Measurements from ENCODE around the gene SEC31A.

Gene SEC31A

GRCh38 chr4:82798168-82799005 lies 92.6 kb downstream of the SEC31A start, which contains the start of gene SCD5:
TSS of gene SCD5 (minus strand) at chr4:82798796. CDS start at chr4:82798537, 259 bp downstream.
- TF ChIP-seq, protein P1, sequence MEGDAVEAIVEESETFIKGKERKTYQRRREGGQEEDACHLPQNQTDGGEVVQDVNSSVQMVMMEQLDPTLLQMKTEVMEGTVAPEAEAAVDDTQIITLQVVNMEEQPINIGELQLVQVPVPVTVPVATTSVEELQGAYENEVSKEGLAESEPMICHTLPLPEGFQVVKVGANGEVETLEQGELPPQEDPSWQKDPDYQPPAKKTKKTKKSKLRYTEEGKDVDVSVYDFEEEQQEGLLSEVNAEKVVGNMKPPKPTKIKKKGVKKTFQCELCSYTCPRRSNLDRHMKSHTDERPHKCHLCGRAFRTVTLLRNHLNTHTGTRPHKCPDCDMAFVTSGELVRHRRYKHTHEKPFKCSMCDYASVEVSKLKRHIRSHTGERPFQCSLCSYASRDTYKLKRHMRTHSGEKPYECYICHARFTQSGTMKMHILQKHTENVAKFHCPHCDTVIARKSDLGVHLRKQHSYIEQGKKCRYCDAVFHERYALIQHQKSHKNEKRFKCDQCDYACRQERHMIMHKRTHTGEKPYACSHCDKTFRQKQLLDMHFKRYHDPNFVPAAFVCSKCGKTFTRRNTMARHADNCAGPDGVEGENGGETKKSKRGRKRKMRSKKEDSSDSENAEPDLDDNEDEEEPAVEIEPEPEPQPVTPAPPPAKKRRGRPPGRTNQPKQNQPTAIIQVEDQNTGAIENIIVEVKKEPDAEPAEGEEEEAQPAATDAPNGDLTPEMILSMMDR (IDR thresholded peaks at IDR 0.05; ENCODE audit: unreplicated experiment in 3 of 3), result no peak
- H3K27ac Mint-ChIP-seq, result peak within 1 kb of the TSS; percentile 43 to 74 (median 50)
- peaks cover 28% of the 10 kb centered on the region for H3K4me1 Mint-ChIP-seq
- no peaks in the 10 kb centered on the region for H3K9me3 Mint-ChIP-seq
- H3K36me3 Mint-ChIP-seq (ENCODE audit: low read depth), result peaks cover 3% of the 10 kb centered on the region
- peaks cover 38% of the 10 kb centered on the region for H3K27me3 Mint-ChIP-seq (ENCODE audit: low read depth)
- peak within 1 kb of the TSS; percentile 93 to 97 (median 97) for H3K4me3 Mint-ChIP-seq

DNA sequence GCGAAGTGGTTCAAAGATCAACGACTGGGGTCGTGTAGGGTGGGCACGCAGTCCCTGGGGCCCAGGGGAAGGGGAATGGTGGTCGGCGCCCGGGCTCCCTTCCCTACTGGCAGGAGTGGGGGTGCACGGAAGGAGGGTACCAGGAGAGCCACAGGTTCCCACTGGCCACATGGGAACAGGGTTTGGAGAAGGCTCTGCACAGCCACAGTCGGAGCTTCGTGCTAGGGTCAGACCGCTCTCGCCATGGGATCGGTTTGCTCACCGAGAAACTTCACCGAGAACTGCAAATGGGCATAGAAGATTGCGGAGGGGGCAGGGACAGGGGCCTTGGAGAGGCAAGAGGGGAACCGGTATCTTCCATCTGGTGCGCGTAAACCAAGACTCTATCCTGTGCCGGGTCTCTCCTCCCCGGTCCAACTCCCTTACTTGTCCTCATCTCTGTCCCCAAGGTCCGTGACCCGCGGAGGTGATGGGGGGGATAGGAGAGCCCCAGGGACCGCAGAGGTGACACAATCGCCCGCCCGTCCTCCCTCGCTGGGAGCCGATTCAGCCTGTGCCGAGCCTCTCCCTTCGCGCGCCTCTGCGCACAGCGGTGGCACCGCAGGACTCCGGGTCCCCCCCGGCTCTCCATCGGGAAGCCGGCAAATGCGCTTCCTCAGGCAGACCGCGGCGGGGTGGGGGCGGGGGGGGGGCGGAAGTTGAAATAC lies 93.4 kb downstream of the SEC31A start:
- TF ChIP-seq, protein P1 (IDR thresholded peaks at IDR 0.05; ENCODE audit: unreplicated experiment in 3 of 3), result no peak
- Mint-ChIP-seq H3K9me3 (no peaks in the 10 kb centered on the region), H3K36me3 (ENCODE audit: low read depth) (peaks cover 3% of the 10 kb centered on the region), H3K4me3 (peak overlapping the region; percentile 93 to 97 (median 97)), H3K27me3 (ENCODE audit: low read depth) (peaks cover 42% of the 10 kb centered on the region), H3K27ac (peak overlapping the region; percentile 3 to 43 (median 17)), H3K4me1 (peaks cover 35% of the 10 kb centered on the region)

- peaks cover 3% of the 10 kb centered on the region for H3K36me3 Mint-ChIP-seq (ENCODE audit: low read depth)
- peaks cover 42% of the 10 kb centered on the region for H3K27me3 Mint-ChIP-seq (ENCODE audit: low read depth)
- TF ChIP-seq, protein P1 (IDR thresholded peaks at IDR 0.05; ENCODE audit: unreplicated experiment in 3 of 3), result no peak
- peaks cover 35% of the 10 kb centered on the region for H3K4me1 Mint-ChIP-seq
- no peaks in the 10 kb centered on the region for H3K9me3 Mint-ChIP-seq
- peak overlapping the region; percentile 3 to 43 (median 17) for H3K27ac Mint-ChIP-seq
- H3K4me3 Mint-ChIP-seq, result peak overlapping the region; percentile 93 to 97 (median 97)
Observed at GRCh38 chr4:82797040-82797404, 93.9 kb downstream of the SEC31A start.

GRCh38 chr4:82792912-82793649 lies 97.9 kb downstream of the SEC31A start:
- H3K4me1 Mint-ChIP-seq, result peaks cover 40% of the 10 kb centered on the region
- peaks cover 3% of the 10 kb centered on the region for H3K36me3 Mint-ChIP-seq (ENCODE audit: low read depth)
- no peaks in the 10 kb centered on the region for H3K9me3 Mint-ChIP-seq
- H3K27ac Mint-ChIP-seq, result peak overlapping the region in 1 of 3 experiments; percentile 7
- H3K4me3 Mint-ChIP-seq, result peak overlapping the region in 1 of 3 experiments; percentile 17
- H3K27me3 Mint-ChIP-seq (ENCODE audit: low read depth), result peaks cover 32% of the 10 kb centered on the region
- TF ChIP-seq, protein P1 (IDR thresholded peaks at IDR 0.05; ENCODE audit: unreplicated experiment in 3 of 3), result no peak

DNA sequence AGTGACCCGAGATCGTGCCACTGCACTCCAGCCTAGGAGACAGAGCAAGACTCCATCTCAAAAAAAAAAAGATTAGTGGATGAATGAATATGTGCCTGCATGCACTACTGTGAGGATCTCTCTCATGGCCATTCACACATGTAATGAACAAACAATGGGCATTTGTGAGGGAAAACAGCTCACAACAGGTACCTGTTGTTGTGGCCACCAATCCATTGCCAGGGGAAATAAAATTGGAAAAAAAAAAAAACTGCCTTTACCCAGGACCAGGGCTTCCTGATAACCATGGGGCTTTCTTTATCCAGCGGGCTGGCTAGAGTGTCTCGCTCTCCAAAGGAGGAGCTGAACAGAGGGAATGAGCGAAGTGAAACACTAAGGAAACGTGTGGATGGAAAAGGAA lies 99.8 kb downstream of the SEC31A start:
- Mint-ChIP-seq H3K27me3 (ENCODE audit: low read depth) (peaks cover 18% of the 10 kb centered on the region), H3K36me3 (ENCODE audit: low read depth) (peaks cover 3% of the 10 kb centered on the region), H3K4me1 (peaks cover 33% of the 10 kb centered on the region), H3K4me3 (no peak overlapping the region), H3K9me3 (no peaks in the 10 kb centered on the region), H3K27ac (no peak overlapping the region)
- TF ChIP-seq, protein P1 (IDR thresholded peaks at IDR 0.05; ENCODE audit: unreplicated experiment in 3 of 3), result no peak
